Endodermal cell (in vitro differentiated cells): ENCODE results near the gene CTNNA1. TPM values are rescaled to one million over a fixed set of nuclear protein-coding genes. Genes with fewer than 3 reads are reported as not detected.

Experiments used
- DNase-seq: peaks from one replicate; pipeline ENCODE4 v3.0.0-alpha.2; 2017
- H3K27ac ChIP-seq: 2 replicates; pipeline ENCODE4 v1.5.1; 2013; ENCODE audit warnings: mild to moderate bottlenecking, low read depth, low read length, moderate library complexity
- H3K27me3 ChIP-seq: 2 replicates; pipeline ENCODE4 v1.6.1; 2013; ENCODE audit warnings: mild to moderate bottlenecking, low read length, moderate library complexity; ENCODE audit not compliant: insufficient read depth, control insufficient read depth, poor library complexity, severe bottlenecking
- H3K36me3 ChIP-seq: 2 replicates; pipeline ENCODE4 v1.7.0; 2013; ENCODE audit warnings: mild to moderate bottlenecking, low read length, moderate library complexity; ENCODE audit not compliant: control insufficient read depth, insufficient read depth
- H3K4me1 ChIP-seq: one replicate; pipeline ENCODE4 v1.7.0; 2013; ENCODE audit warnings: low read length; ENCODE audit not compliant: control insufficient read depth, insufficient read depth
- H3K4me3 ChIP-seq: 2 replicates; pipeline ENCODE4 v1.5.1; 2013; ENCODE audit warnings: mild to moderate bottlenecking, low read length, moderate library complexity
- H3K9ac ChIP-seq: 2 replicates; pipeline ENCODE4 v1.6.1; 2013; ENCODE audit warnings: mild to moderate bottlenecking, low read length, moderate library complexity; ENCODE audit not compliant: poor library complexity, severe bottlenecking; ENCODE audit errors: extremely low read depth
- H3K9me3 ChIP-seq: 2 replicates; pipeline ENCODE4 v1.6.1; 2013; ENCODE audit warnings: mild to moderate bottlenecking, low read length, moderate library complexity; ENCODE audit not compliant: control insufficient read depth
- H3K27ac Mint-ChIP-seq: 2 replicates; pipeline ENCODE4 v1.8.0; 2020; ENCODE audit warnings: mixed read lengths
- H3K27me3 Mint-ChIP-seq: 2 replicates; pipeline ENCODE4 v1.8.0; 2021; ENCODE audit warnings: mild to moderate bottlenecking, mixed read lengths; ENCODE audit not compliant: insufficient read depth
- H3K36me3 Mint-ChIP-seq: 2 replicates; pipeline ENCODE4 v1.8.0; 2020; ENCODE audit warnings: low read depth, mixed read lengths
- H3K4me1 Mint-ChIP-seq: 2 replicates; pipeline ENCODE4 v1.8.0; 2020; ENCODE audit warnings: mixed read lengths
- H3K4me3 Mint-ChIP-seq: 2 replicates; pipeline ENCODE4 v1.8.0; 2020; ENCODE audit warnings: mild to moderate bottlenecking, moderate library complexity, mixed read lengths
- H3K9me3 Mint-ChIP-seq: 2 replicates; pipeline ENCODE4 v1.8.0; 2020; ENCODE audit warnings: mild to moderate bottlenecking, mixed read lengths
- WGBS, 2 experiments: methylation state at CpG; one replicate each; pipeline versions ENCODE4 v1.1.5 to v1.1.7; 2013; ENCODE audit warnings: missing lambda C conversion rate in 2 of 2, mixed read lengths in 1 of 2; ENCODE audit not compliant: insufficient coverage in 1 of 2, insufficient read length in 1 of 2; 5-methylcytosine and 5-hydroxymethylcytosine counted together
- total RNA-seq, 2 donors: library from RNA; stranded (reverse); fragmentation: NEBNext Ultra II Directional in 1 of 2; extraction: Animal tissue kit (Norgen Biotek cat#: 25700) in 1 of 2; gene quantifications; 2 replicates in 1 of 2; 3 replicates in 1 of 2; pipeline ENCODE4 v1.2.1, GENCODE V29; 2021
- TF ChIP-seq, protein P1 (sequence below): fragments of 200-600 bp; sonication (generic); conservative IDR thresholded peaks from 2 replicates; pipeline ENCODE4 v1.5.0; 2021; ENCODE audit warnings: antibody characterized with exemption, mild to moderate bottlenecking

CTNNA1 gene
- total RNA-seq, 2 donors from 2014 or later: 298 to 305 TPM

DNA sequence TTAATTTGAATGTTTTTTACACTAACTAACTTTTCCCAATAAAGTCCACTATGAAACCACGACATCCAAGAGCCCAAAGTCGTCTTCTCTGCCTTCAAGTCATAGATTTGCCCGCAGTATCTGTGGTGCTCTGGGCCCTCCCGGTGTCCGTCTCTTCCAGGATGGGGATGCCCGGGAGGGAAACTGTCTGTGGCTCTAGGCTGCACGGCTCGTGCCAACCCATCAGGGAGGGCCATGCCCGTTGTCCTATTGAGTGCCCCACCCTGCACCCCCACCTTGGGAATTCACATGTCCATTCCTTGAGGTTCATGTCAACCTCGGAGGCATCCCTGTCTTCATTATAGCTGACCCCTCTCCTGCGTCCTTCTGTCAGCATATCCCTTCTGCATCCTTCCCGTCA is 181.7 kb downstream of the CTNNA1 start:
- Mint-ChIP-seq H3K4me1 (peaks cover 6% of the 10 kb centered on the region), H3K4me3 (no peak overlapping the region), H3K36me3 (peaks cover 55% of the 10 kb centered on the region), H3K27ac (no peak overlapping the region), H3K27me3 (no peaks in the 10 kb centered on the region), H3K9me3 (no peaks in the 10 kb centered on the region)
- peaks cover 62% of the 10 kb centered on the region for H3K36me3 ChIP-seq
- TF ChIP-seq, protein P1, sequence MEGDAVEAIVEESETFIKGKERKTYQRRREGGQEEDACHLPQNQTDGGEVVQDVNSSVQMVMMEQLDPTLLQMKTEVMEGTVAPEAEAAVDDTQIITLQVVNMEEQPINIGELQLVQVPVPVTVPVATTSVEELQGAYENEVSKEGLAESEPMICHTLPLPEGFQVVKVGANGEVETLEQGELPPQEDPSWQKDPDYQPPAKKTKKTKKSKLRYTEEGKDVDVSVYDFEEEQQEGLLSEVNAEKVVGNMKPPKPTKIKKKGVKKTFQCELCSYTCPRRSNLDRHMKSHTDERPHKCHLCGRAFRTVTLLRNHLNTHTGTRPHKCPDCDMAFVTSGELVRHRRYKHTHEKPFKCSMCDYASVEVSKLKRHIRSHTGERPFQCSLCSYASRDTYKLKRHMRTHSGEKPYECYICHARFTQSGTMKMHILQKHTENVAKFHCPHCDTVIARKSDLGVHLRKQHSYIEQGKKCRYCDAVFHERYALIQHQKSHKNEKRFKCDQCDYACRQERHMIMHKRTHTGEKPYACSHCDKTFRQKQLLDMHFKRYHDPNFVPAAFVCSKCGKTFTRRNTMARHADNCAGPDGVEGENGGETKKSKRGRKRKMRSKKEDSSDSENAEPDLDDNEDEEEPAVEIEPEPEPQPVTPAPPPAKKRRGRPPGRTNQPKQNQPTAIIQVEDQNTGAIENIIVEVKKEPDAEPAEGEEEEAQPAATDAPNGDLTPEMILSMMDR: no peak
- H3K27ac ChIP-seq: no peak overlapping the region
- DNase-seq: no peak
- no peaks in the 10 kb centered on the region for H3K4me1 ChIP-seq
- H3K9ac ChIP-seq: no peak overlapping the region
- no peaks in the 10 kb centered on the region for H3K9me3 ChIP-seq
- 93 to 96% methylated on average over 10 to 12 of the region's 12 CpGs for WGBS, 2 experiments
- no peaks in the 10 kb centered on the region for H3K27me3 ChIP-seq
- no peak overlapping the region for H3K4me3 ChIP-seq

DNA sequence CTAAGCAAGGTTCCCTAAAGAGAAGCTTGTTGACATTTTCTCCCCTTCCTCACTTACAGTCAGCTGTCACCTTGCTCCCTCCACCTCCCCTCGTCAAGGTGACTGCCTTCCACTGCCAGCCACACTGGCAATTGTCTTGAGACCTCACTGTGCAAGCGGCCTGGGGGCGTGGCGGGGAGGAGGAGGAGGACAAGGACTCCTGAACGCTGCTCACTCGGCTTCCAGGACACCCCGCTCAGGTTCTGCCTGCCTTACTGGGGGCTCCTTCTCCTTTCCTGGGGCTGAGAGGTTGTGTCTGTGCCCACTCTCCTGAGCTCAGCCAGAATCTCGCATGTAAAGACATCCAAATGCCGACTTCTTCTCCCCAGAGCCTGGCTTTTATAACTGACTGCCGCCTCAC is 182.2 kb downstream of the CTNNA1 start:
- H3K36me3 ChIP-seq: peaks cover 57% of the 10 kb centered on the region
- TF ChIP-seq, protein P1: no peak
- no peaks in the 10 kb centered on the region for H3K4me1 ChIP-seq
- H3K4me3 ChIP-seq: no peak overlapping the region
- no peaks in the 10 kb centered on the region for H3K9me3 Mint-ChIP-seq
- H3K9ac ChIP-seq: no peak overlapping the region
- H3K27me3 ChIP-seq: no peaks in the 10 kb centered on the region
- peak; percentile 49 for DNase-seq
- peaks cover 6% of the 10 kb centered on the region for H3K4me1 Mint-ChIP-seq
- 89 to 98% methylated on average over 6 to 10 of the region's 10 CpGs for WGBS, 2 experiments
- H3K36me3 Mint-ChIP-seq: peaks cover 50% of the 10 kb centered on the region
- H3K27ac Mint-ChIP-seq: no peak overlapping the region
- H3K27me3 Mint-ChIP-seq: no peaks in the 10 kb centered on the region
- no peak overlapping the region for H3K27ac ChIP-seq
- H3K9me3 ChIP-seq: no peaks in the 10 kb centered on the region
- H3K4me3 Mint-ChIP-seq: no peak overlapping the region

DNA sequence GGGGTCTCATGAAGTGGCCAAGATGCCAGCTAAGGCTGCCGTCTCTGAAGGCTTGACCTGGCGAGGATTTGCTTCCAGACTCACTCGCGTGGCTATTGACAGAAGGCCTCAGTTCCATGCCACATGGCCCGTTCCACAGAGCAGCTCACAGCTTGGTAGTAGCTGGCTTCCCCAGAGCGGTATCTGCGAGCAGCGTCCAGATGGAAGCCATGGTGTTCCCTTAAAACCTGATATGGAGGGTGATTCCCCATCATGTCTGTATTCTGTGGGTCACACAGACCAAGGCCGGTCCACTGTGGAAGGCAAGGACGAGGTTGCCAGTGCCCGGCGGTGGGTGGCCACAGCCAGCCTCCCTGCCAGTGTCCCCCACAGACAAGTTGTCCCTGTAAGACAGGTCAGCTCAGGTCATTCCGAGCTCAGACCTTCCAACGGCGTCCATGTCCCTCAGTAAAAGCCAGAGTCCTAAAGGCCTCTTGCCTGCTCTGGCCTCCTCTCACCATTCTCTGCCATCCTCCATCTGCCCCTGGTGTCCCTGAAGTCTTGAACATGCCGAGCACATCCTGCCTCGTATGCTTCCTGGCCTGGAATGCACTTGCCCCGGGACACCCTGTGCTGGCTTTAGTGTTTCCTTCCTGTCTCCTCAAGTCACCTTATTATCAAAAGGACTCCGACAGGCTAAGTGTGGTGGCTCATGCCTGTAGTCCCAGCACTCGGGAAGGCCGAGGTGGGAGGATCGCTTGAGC is 183.2 kb downstream of the CTNNA1 start:
- H3K9me3 Mint-ChIP-seq: no peaks in the 10 kb centered on the region
- peak; percentile 63 for DNase-seq
- WGBS, 2 experiments: 94 to 97% methylated on average over 17 to 22 of the region's 22 CpGs
- Histone ChIP-seq H3K9me3 (no peaks in the 10 kb centered on the region), H3K4me1 (no peaks in the 10 kb centered on the region), H3K4me3 (no peak overlapping the region), H3K27ac (no peak overlapping the region), H3K27me3 (no peaks in the 10 kb centered on the region), H3K36me3 (peaks cover 47% of the 10 kb centered on the region), H3K9ac (no peak overlapping the region)
- no peaks in the 10 kb centered on the region for H3K27me3 Mint-ChIP-seq
- H3K4me1 Mint-ChIP-seq: peaks cover 6% of the 10 kb centered on the region
- H3K4me3 Mint-ChIP-seq: no peak overlapping the region
- TF ChIP-seq, protein P1: no peak
- H3K36me3 Mint-ChIP-seq: peaks cover 41% of the 10 kb centered on the region
- peak overlapping the region; percentile 5 for H3K27ac Mint-ChIP-seq
